Testis (tissue), 2 donors: ENCODE results near the gene SMARCC2.

Experiments
- CTCF ChIP-seq, 3 experiments: fragments of 450-650 bp in 2 of 3; fragments of 200-600 bp in 1 of 3; sonication (generic) in 1 of 3; IDR thresholded peaks; one replicate each; pipeline ENCODE4 v1.5.1; 2016 to 2019; ENCODE audit warnings: antibody characterized with exemption in 3 of 3, mild to moderate bottlenecking in 2 of 3, moderate library complexity in 1 of 3
- POLR2A ChIP-seq: fragments of 450-650 bp; IDR thresholded peaks from one replicate; pipeline ENCODE4 v1.6.1; 2017; ENCODE audit warnings: antibody characterized with exemption, mild to moderate bottlenecking, moderate library complexity

GRCh38 chr12:56121204-56121870 is 67.9 kb downstream of the SMARCC2 start:
- TF ChIP-seq CTCF (IDR thresholded peaks at IDR 0.05) (no peak), POLR2A (no peak)
